H9 (cell line): ENCODE measurements around the gene MATK. TPM values are rescaled to one million over a fixed set of nuclear protein-coding genes. Genes with fewer than 3 reads are reported as not detected.
A peak's percentile ranks its signal among the peaks of the same experiment; 100 is the strongest.

ENCODE experiments used
- DNase-seq: peaks from one replicate; pipeline ENCODE4 v3.0.0-alpha.2; 2017
- H2AFZ ChIP-seq: one replicate; pipeline ENCODE4 v1.6.1; 2013; ENCODE audit warnings: mild to moderate bottlenecking, low read length, control low read depth, moderate library complexity
- H2AK5ac ChIP-seq: 2 replicates; pipeline ENCODE4 v1.6.1; 2013; ENCODE audit warnings: low read length, control low read depth, mixed read lengths; ENCODE audit not compliant: insufficient read length
- H2BK120ac ChIP-seq: one replicate; pipeline ENCODE4 v1.6.1; 2013; ENCODE audit warnings: low read depth, mild to moderate bottlenecking, low read length, control low read depth, inconsistent platforms; ENCODE audit not compliant: poor library complexity, severe bottlenecking
- H2BK12ac ChIP-seq: 2 replicates; pipeline ENCODE4 v1.6.1; 2013; ENCODE audit warnings: low read length, control low read depth, mixed read lengths, low read depth; ENCODE audit not compliant: insufficient read length
- H2BK15ac ChIP-seq: 2 replicates; pipeline ENCODE4 v1.6.1; 2013; ENCODE audit warnings: low read depth, low read length, control low read depth
- H2BK20ac ChIP-seq: one replicate; pipeline ENCODE4 v1.6.1; 2013; ENCODE audit warnings: low read depth, mild to moderate bottlenecking, low read length, control low read depth, inconsistent platforms; ENCODE audit not compliant: poor library complexity, severe bottlenecking
- H2BK5ac ChIP-seq: 2 replicates; pipeline ENCODE4 v1.6.1; 2013; ENCODE audit warnings: low read length, control low read depth, mixed read lengths; ENCODE audit not compliant: insufficient read length
- H3K14ac ChIP-seq: 2 replicates; pipeline ENCODE4 v1.6.1; 2013; ENCODE audit warnings: low read length, control low read depth; ENCODE audit not compliant: insufficient read depth
- H3K18ac ChIP-seq: 2 replicates; pipeline ENCODE4 v1.6.1; 2013; ENCODE audit warnings: low read depth, mild to moderate bottlenecking, mixed read lengths, low read length, control low read depth; ENCODE audit not compliant: insufficient read length
- H3K23ac ChIP-seq: 2 replicates; pipeline ENCODE4 v1.6.1; 2013; ENCODE audit warnings: low read length, control low read depth, mixed read lengths, low read depth; ENCODE audit not compliant: insufficient read length
- H3K23me2 ChIP-seq: 2 replicates; pipeline ENCODE4 v1.6.1; 2013; ENCODE audit warnings: low read depth, mild to moderate bottlenecking, mixed read lengths, low read length, control low read depth; ENCODE audit not compliant: insufficient read length, poor library complexity, severe bottlenecking
- H3K27ac ChIP-seq: 2 replicates; pipeline ENCODE4 v1.5.1; 2013; ENCODE audit warnings: low read length, control low read depth, mixed read lengths, low read depth; ENCODE audit not compliant: insufficient read length
- H3K27me3 ChIP-seq: 2 replicates; pipeline ENCODE4 v1.6.1; 2013; ENCODE audit warnings: low read length, control low read depth, inconsistent platforms; ENCODE audit not compliant: insufficient read depth
- H3K4ac ChIP-seq: 2 replicates; pipeline ENCODE4 v1.6.1; 2013; ENCODE audit warnings: low read depth, mild to moderate bottlenecking, control low read depth, inconsistent platforms, low read length, moderate library complexity
- H3K4me1 ChIP-seq: 2 replicates; pipeline ENCODE4 v1.6.1; 2013; ENCODE audit warnings: low read length, control low read depth, inconsistent platforms; ENCODE audit not compliant: insufficient read depth
- H3K4me2 ChIP-seq: 2 replicates; pipeline ENCODE4 v1.6.1; 2013; ENCODE audit warnings: low read length, control low read depth, mixed read lengths; ENCODE audit not compliant: insufficient read length, insufficient read depth
- H3K56ac ChIP-seq: 2 replicates; pipeline ENCODE4 v1.6.1; 2013; ENCODE audit warnings: low read depth, mild to moderate bottlenecking, mixed read lengths, low read length, control low read depth; ENCODE audit not compliant: insufficient read length
- H3K79me1 ChIP-seq: 2 replicates; pipeline ENCODE4 v1.6.1; 2013; ENCODE audit warnings: low read depth, mild to moderate bottlenecking, moderate library complexity, low read length, control low read depth, inconsistent platforms; ENCODE audit not compliant: insufficient read depth, poor library complexity, severe bottlenecking
- H3K79me2 ChIP-seq: 2 replicates; pipeline ENCODE4 v1.6.1; 2013; ENCODE audit warnings: low read length, control low read depth, inconsistent platforms; ENCODE audit not compliant: insufficient read depth
- H3K9ac ChIP-seq: 2 replicates; pipeline ENCODE4 v1.6.1; 2013; ENCODE audit warnings: low read length, control low read depth, mixed read lengths; ENCODE audit not compliant: insufficient read length; ENCODE audit errors: extremely low read depth
- H3K9me3 ChIP-seq: one replicate; pipeline ENCODE4 v1.6.1; 2013; ENCODE audit warnings: low read depth, low read length, inconsistent platforms; ENCODE audit not compliant: control insufficient read depth
- H3T11ph ChIP-seq: one replicate; pipeline ENCODE4 v1.6.1; 2013; ENCODE audit warnings: mild to moderate bottlenecking, low read length, control low read depth, inconsistent platforms
- H4K20me1 ChIP-seq: one replicate; pipeline ENCODE4 v1.6.1; 2013; ENCODE audit not compliant: control insufficient read depth, insufficient read length, insufficient read depth
- H4K5ac ChIP-seq: 2 replicates; pipeline ENCODE4 v1.6.1; 2013; ENCODE audit warnings: low read depth, mild to moderate bottlenecking, mixed read lengths, low read length, control low read depth; ENCODE audit not compliant: insufficient read length
- H4K8ac ChIP-seq: replicated peaks from 2 replicates; pipeline ENCODE4 v1.6.1; 2013; ENCODE audit warnings: low read length, control low read depth, mixed read lengths, low read depth; ENCODE audit not compliant: insufficient read length
- H4K91ac ChIP-seq: 2 replicates; pipeline ENCODE4 v1.6.1; 2013; ENCODE audit warnings: low read depth, mild to moderate bottlenecking, moderate library complexity, mixed read lengths, low read length, control low read depth; ENCODE audit not compliant: insufficient read length
- H3K27ac Mint-ChIP-seq, 3 experiments: 2 replicates in 2 of 3; 3 replicates in 1 of 3; pipeline ENCODE4 v1.8.0; 2020 to 2021; ENCODE audit warnings: mixed read lengths in 3 of 3, mild to moderate bottlenecking in 1 of 3, moderate library complexity in 1 of 3
- H3K27me3 Mint-ChIP-seq: 2 replicates; pipeline ENCODE4 v1.8.0; 2021; ENCODE audit warnings: low read depth, mild to moderate bottlenecking, moderate library complexity, mixed read lengths
- H3K36me3 Mint-ChIP-seq, 3 experiments: 2 replicates in 2 of 3; 3 replicates in 1 of 3; pipeline ENCODE4 v1.8.0; 2020 to 2021; ENCODE audit warnings: low read depth in 3 of 3, mixed read lengths in 3 of 3; ENCODE audit not compliant: insufficient read depth in 1 of 3
- H3K4me1 Mint-ChIP-seq, 2 experiments: 2 replicates each; pipeline ENCODE4 v1.8.0; 2020; ENCODE audit warnings: mixed read lengths in 2 of 2
- H3K4me3 Mint-ChIP-seq, 2 experiments: 2 replicates in 1 of 2; 3 replicates in 1 of 2; pipeline ENCODE4 v1.8.0; 2020 to 2021; ENCODE audit warnings: mild to moderate bottlenecking in 2 of 2, mixed read lengths in 2 of 2, moderate library complexity in 1 of 2
- H3K9me3 Mint-ChIP-seq, 2 experiments: 2 replicates in 1 of 2; 3 replicates in 1 of 2; pipeline ENCODE4 v1.8.0; 2020; ENCODE audit warnings: mild to moderate bottlenecking in 2 of 2, mixed read lengths in 2 of 2, moderate library complexity in 1 of 2
- WGBS: extraction: QIAGEN DNeasy Blood & Tissue Kit; methylation state at CpG from one replicate; pipeline ENCODE4 v1.1.7; 2013; ENCODE audit warnings: missing lambda C conversion rate, low lambda C conversion rate, mixed read lengths; ENCODE audit not compliant: insufficient read length; ENCODE audit errors: extremely low coverage; 5-methylcytosine and 5-hydroxymethylcytosine counted together
- total RNA-seq: library from RNA; stranded (reverse); gene quantifications from 2 replicates; pipeline ENCODE4 v1.2.1, GENCODE V29; 2021
- TF ChIP-seq, protein P1 (sequence below): fragments of 200-600 bp; sonication (generic); conservative IDR thresholded peaks from 3 replicates; pipeline ENCODE4 v1.8.0; 2021; ENCODE audit warnings: antibody characterized with exemption, mild to moderate bottlenecking

Gene MATK
- total RNA-seq, 1 experiment from 2014 or later: 13.5 TPM

DNA sequence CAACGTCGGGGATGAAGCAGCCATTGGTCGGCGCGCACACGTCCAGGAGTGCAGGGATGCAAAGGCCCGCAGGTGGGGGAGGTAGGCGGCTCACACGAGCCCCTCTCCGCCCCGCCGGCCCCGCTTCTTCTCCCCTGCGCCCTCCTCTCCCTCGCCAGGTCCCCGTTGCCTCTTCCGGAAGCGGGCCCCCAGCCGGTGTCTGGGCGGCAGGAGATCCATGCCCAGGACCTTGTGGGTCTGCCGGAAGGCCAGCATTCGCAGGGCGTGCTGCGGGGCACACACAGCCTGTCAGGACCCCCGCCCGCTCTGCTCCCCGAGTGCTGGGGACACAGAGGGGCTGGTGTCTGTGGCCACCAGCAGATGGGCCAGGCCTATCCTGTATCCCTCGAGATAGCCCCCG lies 19.7 kb upstream of the MATK start:
- no peak overlapping the region for H3K27ac ChIP-seq
- H2AK5ac ChIP-seq: no peak overlapping the region
- no peak overlapping the region for H2BK5ac ChIP-seq

More for the DNA sequence above, 19.7 kb upstream of the MATK start:
- H3K9me3 ChIP-seq: no peaks in the 10 kb centered on the region
- H2AFZ ChIP-seq: no peak overlapping the region
- no peaks in the 10 kb centered on the region for H3K27me3 ChIP-seq
- no peaks in the 10 kb centered on the region for H3K4me1 ChIP-seq
- H3K23me2 ChIP-seq: peaks cover 7% of the 10 kb centered on the region
- no peak overlapping the region for H4K8ac ChIP-seq
- H3K79me1 ChIP-seq: no peaks in the 10 kb centered on the region
- H3K9ac ChIP-seq: no peak overlapping the region
- H2BK120ac ChIP-seq: no peak overlapping the region
- H3K4me3 Mint-ChIP-seq: no peak overlapping the region
- no CpG with 5 or more reads among the region's 29 CpGs for WGBS
- H3K79me2 ChIP-seq: no peaks in the 10 kb centered on the region
- H3K4ac ChIP-seq: no peak overlapping the region
- no peak overlapping the region for H2BK12ac ChIP-seq
- H4K5ac ChIP-seq: no peak overlapping the region
- H3K4me1 Mint-ChIP-seq: peaks cover 0 to 11% of the 10 kb centered on the region in 2 experiments; a peak in 2 of 4 replicates
- peaks cover 25% of the 10 kb centered on the region for H3K27me3 Mint-ChIP-seq
- H2BK20ac ChIP-seq: no peak overlapping the region
- no peak overlapping the region for H4K91ac ChIP-seq
- no peak overlapping the region for H3T11ph ChIP-seq
- no peak overlapping the region for H3K4me2 ChIP-seq
- H3K27ac Mint-ChIP-seq: no peak overlapping the region
- no peak overlapping the region for H2BK15ac ChIP-seq
- DNase-seq: peak; percentile 25
- H3K9me3 Mint-ChIP-seq: peaks cover 0 to 6% of the 10 kb centered on the region in 2 experiments; a peak in 2 of 5 replicates
- H3K18ac ChIP-seq: no peak overlapping the region
- H3K14ac ChIP-seq: no peak overlapping the region
- no peaks in the 10 kb centered on the region for H3K36me3 Mint-ChIP-seq
- H4K20me1 ChIP-seq: no peaks in the 10 kb centered on the region
- H3K56ac ChIP-seq: no peak overlapping the region
- H3K23ac ChIP-seq: no peak overlapping the region
- TF ChIP-seq, protein P1, sequence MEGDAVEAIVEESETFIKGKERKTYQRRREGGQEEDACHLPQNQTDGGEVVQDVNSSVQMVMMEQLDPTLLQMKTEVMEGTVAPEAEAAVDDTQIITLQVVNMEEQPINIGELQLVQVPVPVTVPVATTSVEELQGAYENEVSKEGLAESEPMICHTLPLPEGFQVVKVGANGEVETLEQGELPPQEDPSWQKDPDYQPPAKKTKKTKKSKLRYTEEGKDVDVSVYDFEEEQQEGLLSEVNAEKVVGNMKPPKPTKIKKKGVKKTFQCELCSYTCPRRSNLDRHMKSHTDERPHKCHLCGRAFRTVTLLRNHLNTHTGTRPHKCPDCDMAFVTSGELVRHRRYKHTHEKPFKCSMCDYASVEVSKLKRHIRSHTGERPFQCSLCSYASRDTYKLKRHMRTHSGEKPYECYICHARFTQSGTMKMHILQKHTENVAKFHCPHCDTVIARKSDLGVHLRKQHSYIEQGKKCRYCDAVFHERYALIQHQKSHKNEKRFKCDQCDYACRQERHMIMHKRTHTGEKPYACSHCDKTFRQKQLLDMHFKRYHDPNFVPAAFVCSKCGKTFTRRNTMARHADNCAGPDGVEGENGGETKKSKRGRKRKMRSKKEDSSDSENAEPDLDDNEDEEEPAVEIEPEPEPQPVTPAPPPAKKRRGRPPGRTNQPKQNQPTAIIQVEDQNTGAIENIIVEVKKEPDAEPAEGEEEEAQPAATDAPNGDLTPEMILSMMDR: no peak
